HG02870 (cell line): Measurements from ENCODE around the gene PRKCA.

Experiments
- ATAC-seq: cut with Tn5 transposase; IDR thresholded peaks from one replicate; pipeline ENCODE4 v1.9.1; 2021; ENCODE audit warnings: mild to moderate bottlenecking, moderate library complexity; ENCODE audit not compliant: unreplicated experiment

The PRKCA gene

DNA sequence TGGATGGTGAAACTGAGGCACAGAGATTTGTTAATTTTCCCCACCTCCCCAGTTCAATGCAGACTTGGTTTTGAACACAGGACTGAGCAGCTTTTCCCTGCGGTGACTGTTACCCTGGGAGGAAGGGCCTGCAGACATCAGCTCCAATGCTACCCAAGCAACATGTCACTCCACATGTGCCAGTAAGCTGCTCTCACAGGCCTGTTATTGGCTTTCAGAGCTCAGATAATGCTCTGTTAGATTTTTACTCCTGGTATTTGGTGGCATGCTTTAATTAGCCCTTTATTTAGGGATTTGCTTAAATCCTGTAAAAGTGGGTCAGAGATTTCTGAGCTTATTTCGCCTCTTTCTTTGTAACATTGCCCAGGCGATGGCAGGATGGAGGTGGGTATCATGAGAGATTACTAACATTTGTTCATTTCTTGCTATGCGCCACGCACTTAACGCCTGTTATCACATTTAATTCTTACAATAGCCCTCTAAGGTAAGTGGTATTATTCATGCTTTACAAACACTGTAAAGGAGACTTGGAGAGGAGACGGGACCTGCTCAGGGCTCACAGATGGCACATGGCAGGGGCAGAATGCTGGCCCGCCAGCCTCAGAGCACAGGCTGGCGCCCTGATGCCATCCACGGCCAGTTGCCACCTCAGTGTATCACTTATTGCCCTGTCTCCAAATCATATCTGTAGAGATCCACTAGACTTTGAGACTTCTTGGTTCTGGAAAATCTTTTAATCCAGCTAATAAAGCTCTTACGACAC, 448.5 kb downstream of the PRKCA start:
- ATAC-seq, result no peak

GRCh38 chr17:66751771-66752170, 449.4 kb downstream of the PRKCA start:
- ATAC-seq, result no peak

DNA sequence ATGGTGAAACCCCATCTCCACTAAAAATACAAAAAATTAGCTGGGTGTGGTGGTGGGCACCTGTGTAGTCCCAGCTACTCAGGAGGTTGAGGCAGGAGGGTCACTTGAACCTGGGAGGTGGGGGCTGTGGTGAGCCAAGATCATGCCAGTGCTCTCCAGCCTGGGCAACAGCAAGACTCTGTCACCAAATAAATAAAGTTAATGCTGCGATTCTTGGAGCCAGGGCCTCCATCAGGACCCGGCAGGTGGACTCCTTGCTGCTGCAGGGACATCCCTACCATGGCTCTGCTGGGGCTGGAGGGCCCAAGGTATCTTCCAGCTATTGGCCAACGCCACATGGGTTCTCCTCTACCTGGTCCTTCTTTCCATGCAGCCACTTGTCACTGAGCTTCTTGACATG, 450.0 kb downstream of the PRKCA start:
- ATAC-seq, result no peak

DNA sequence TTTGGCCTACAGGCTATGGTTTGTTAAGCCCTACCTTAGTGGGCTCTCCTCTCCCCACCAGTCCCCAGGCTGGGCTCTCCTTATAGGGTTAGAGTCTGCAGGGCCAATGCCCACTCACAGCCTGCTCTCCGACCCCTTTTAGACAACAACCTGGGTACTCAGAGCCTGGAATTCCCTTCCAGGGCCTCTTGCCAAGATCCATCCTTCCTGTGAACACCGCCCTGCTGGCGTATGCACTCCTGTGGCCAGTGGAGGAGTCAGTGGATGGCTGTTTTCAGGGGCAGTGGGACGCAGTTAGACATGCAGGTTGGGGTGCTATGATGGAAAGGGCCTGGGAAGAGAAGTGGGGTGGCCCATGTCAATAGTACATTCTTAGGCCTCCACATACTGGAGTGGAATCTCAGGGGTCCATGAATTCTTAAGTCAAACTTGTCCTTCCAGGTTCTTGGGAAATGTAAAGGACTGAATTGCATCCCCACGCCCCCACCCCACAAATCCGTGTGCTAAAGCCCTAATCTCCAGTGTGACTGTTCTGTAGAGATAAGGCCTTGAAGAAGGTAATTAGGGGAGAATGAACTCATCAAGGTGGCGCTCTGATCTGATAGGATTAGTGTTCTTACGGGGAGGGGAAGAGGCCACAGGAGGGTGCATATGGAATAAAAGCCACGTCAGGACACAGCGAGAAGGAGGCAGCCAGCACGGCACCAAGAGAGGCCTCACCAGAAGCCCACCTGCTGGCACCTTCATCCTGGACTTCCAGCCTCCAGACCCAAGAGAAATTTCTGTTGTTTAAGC, 450.9 kb downstream of the PRKCA start:
- ATAC-seq, result no peak

DNA sequence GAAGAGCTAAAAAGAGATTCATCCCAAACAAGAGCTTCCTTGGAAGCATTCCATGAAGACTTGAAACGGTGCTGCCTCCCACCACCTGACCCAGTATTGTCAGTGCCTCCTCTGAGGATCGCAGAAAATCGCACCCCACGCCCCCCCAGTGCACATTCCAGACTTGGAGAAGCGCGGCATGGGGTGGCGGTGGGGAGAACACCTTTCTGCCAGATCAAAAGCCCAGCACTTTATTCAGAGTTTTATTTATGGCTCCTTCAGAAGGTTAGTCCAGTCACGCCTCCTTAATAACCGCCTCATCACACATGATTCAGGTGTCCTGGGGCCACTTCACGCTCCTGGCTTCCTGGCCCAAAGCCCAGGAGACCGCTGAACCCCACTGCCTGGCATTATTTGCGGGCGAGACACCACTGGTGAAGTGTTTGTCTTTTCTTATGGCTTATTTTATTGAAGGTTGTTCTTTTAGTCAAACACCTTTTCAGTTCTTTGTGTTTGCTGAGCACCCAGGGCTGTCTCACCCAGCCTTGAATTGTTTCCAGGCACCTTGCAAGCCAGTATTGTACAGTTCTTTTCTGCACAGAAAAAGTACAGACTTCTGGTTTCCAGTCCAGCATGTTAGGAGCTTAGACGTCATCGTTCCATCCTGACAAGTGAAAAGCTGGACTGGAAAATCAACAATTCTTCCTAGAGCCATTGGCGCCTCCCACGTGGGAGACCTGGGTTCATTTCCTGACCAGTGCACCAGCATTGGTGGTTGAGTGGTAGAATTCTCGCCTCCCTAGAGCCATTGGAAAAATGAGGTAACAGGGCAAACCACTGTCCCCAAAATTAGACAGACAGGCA, 452.9 kb downstream of the PRKCA start:
- no peak for ATAC-seq

- ATAC-seq, result no peak
Observed at GRCh38 chr17:66755944-66756290, 453.5 kb downstream of the PRKCA start.

DNA sequence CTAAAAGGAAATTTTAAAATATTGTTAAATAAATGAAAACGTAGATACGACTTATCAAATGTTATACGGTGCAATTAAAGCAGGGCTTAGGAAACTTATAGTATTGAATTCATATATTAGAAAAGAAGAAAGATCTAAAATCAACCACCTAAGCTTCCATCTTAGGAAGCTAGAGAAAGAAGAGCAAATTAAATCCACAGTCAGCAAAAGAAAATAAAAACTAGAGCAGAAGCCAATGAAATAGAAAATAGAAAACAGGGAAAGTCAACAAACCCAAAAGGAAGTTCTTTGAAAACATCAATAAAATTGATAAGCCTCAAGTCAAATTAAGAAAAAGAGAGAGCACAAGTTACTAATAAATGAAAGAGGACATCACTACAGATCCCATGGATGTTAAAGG, 457.9 kb downstream of the PRKCA start:
- no peak for ATAC-seq

DNA sequence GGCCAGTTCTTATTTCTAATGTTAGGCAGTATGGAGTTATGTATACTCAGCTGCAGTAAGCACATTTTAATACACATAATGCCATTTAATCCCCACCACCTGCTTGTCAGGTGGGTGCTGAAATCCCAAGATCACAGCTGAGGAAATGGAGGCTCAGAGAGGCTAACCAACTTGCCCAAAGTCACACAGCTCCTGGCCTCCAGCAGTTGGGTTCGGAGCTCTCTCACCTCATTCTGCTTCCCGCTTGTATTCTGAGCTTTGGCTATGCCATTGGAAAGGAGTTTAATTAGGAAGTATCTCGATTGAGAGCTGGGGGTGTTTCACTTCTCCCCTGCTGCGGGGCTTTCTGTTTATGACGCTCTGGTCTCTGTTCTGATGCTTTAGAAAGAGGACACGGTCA, 459.9 kb downstream of the PRKCA start:
- no peak for ATAC-seq

DNA sequence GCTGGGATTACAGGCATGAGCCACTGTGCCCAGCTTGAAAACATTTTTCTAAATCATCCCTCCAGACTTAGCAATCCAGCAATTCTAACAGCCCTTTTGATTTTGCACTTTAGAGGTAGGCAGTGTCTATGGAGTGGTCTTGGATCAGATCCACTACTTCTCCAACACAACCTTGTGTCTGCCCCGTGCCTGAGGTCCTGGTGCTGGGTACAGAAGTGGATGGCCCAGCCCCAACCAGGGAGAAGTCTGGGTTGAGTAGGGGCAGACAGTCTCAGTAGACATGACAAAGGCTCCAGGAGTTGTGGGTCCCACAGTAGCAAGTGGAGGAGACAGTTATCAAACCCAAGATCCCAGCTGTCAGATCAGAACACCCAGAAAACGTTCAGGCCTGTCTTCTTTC, 460.6 kb downstream of the PRKCA start:
- no peak for ATAC-seq

- no peak for ATAC-seq
Observed at GRCh38 chr17:66764506-66764905, 462.1 kb downstream of the PRKCA start.

- no peak for ATAC-seq
Observed at GRCh38 chr17:66767154-66767933, 464.9 kb downstream of the PRKCA start.

DNA sequence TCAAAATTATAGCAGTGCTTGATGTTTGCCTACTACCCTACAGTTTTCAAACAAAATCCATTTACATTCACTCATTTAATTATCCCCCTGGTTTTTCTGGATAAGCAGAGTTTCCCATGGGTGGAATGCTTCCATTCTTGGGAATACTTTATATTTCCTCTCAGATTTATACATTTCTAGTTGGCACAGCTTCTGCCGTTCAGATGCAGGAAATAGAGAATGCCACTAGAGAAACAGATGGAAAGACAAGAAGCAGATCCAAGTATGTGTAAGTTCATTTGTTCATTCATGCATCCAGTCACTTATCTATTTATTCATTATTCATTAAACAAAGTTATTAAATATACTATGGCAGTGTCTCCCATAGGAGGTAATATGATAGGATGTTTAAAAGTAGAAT, 467.5 kb downstream of the PRKCA start:
- ATAC-seq, result no peak

GRCh38 chr17:66772148-66772812, 469.9 kb downstream of the PRKCA start:
- ATAC-seq, result no peak

- ATAC-seq, result no peak
Observed at GRCh38 chr17:66775271-66775670, 472.9 kb downstream of the PRKCA start.

GRCh38 chr17:66775881-66776400, 473.5 kb downstream of the PRKCA start:
- no peak for ATAC-seq

DNA sequence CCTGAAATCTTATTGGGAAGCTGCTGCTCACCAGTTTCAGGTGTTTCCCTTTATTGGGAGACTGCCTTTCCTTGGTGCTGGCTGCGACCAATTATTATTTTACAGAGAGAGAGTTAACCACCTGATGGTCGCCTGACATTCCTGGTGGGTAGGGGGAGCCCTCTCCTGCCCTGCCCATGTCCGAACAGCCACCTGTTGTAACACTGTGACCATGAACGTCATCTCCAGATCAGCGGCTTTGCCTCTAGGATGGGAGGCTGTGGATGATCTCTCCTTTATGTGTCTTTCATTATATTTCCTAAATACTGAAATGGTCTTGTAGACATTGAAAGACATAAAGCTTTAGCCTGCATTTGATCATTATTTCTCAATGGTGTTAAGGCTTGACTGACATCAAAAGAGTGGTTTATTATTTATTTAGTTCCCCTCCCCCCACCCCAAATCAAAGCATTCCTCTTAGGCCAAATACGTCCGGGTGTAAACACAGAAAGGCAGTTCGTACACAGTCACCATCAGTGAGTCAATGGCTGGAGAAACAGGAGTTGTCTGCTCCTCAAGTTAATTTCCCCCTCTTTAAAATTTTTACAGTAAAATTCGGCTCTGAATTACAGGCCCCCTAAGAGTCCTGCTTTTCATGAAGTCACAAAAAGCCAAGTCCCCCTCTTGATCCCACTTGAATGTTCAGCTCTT, 474.7 kb downstream of the PRKCA start:
- ATAC-seq, result no peak

GRCh38 chr17:66777689-66778225, 475.3 kb downstream of the PRKCA start:
- ATAC-seq, result no peak

- ATAC-seq, result no peak
Observed at GRCh38 chr17:66778531-66779236, 476.3 kb downstream of the PRKCA start.

- ATAC-seq, result no peak
Observed at GRCh38 chr17:66779237-66779606, 476.8 kb downstream of the PRKCA start.
